IMR-90 (cell line): ENCODE data around the gene FSIP1.
A peak's percentile ranks its signal among the peaks of the same experiment; 100 is the strongest.

Experiments
- CTCF ChIP-seq: conservative IDR thresholded peaks from 2 replicates; pipeline ENCODE4 v1.5.1; 2012; ENCODE audit warnings: mild to moderate bottlenecking, low read depth, low read length, improper control_type of control experiment
- ELK1 ChIP-seq: fragments of 150-350 bp; IDR thresholded peaks from 2 replicates; pipeline ENCODE4 v1.6.1; 2016; ENCODE audit warnings: low read depth, mild to moderate bottlenecking, low read length, moderate library complexity, borderline replicate concordance
- MAFK ChIP-seq: IDR thresholded peaks from 2 replicates; pipeline ENCODE4 v1.6.1; 2012; ENCODE audit warnings: low read depth, low read length, improper control_type of control experiment
- MXI1 ChIP-seq: IDR thresholded peaks from 2 replicates; pipeline ENCODE4 v1.6.1; 2012; ENCODE audit warnings: low read depth, mild to moderate bottlenecking, low read length, moderate library complexity, borderline replicate concordance
- POLR2A ChIP-seq: IDR thresholded peaks from 2 replicates; pipeline ENCODE4 v1.6.1; 2012; ENCODE audit warnings: mild to moderate bottlenecking, low read depth, low read length
- USF2 ChIP-seq: fragments of 150-350 bp; IDR thresholded peaks from 2 replicates; pipeline ENCODE4 v1.6.1; 2017; ENCODE audit warnings: mild to moderate bottlenecking, antibody characterized with exemption, low read length, low read depth

GRCh38 chr15:39801641-39802309 lies 19.1 kb upstream of the FSIP1 start:
- TF ChIP-seq MAFK (no peak), MXI1 (no peak), CTCF (peak; percentile 34), POLR2A (no peak), USF2 (no peak), ELK1 (no peak)
